ENCODE data around the gene PDS5B.
"Not testable (repeated sequence)": the region's sequence is repeated elsewhere in the genome, so short reads cannot be mapped to it uniquely, and the experiment has no call there.

Gene PDS5B, protein sequence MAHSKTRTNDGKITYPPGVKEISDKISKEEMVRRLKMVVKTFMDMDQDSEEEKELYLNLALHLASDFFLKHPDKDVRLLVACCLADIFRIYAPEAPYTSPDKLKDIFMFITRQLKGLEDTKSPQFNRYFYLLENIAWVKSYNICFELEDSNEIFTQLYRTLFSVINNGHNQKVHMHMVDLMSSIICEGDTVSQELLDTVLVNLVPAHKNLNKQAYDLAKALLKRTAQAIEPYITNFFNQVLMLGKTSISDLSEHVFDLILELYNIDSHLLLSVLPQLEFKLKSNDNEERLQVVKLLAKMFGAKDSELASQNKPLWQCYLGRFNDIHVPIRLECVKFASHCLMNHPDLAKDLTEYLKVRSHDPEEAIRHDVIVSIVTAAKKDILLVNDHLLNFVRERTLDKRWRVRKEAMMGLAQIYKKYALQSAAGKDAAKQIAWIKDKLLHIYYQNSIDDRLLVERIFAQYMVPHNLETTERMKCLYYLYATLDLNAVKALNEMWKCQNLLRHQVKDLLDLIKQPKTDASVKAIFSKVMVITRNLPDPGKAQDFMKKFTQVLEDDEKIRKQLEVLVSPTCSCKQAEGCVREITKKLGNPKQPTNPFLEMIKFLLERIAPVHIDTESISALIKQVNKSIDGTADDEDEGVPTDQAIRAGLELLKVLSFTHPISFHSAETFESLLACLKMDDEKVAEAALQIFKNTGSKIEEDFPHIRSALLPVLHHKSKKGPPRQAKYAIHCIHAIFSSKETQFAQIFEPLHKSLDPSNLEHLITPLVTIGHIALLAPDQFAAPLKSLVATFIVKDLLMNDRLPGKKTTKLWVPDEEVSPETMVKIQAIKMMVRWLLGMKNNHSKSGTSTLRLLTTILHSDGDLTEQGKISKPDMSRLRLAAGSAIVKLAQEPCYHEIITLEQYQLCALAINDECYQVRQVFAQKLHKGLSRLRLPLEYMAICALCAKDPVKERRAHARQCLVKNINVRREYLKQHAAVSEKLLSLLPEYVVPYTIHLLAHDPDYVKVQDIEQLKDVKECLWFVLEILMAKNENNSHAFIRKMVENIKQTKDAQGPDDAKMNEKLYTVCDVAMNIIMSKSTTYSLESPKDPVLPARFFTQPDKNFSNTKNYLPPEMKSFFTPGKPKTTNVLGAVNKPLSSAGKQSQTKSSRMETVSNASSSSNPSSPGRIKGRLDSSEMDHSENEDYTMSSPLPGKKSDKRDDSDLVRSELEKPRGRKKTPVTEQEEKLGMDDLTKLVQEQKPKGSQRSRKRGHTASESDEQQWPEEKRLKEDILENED (N-terminal part only)

DNA sequence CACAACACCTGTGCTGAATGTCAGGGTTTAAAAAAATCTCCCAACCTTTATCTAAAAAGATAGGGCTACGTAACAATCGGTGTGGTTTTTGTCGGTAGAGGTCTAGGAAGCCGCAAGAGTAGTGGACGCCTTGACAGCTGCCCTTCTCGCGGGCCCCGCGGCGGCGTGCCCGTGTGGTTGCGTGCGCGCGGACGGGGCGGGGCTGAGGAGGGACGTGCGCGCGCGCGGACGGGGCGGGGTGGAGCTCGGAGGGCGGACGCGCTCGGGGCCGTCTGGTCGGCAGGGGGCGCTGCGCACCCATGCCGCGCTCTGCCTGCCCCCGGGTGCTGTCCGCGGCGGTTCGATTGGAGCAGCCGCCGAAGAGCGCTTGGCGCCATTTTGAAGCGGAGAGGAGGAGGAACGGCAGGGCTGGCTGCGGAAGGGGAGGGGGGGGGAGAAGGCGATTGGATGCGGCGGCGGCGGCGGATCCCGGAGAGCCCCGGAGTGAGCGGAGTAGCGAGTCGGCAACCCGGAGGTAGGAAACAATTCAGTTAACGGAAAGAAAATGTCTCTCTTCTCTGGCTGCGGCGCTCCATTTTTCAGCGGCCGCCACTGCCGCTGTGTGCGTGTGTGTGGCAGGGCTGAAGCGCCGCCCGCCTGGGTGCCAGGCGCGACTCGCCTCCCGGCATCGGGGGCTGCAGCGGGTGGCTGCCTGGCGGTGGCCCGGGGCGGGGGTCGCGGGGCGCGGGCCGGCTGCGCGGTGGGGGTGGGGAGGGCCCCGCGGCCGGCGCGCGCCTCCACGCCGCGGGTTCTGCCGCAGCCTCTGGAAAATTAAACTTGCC, at the start of gene PDS5B:
TSS of gene PDS5B (plus strand) at position 373 of the 821 bp plus-strand sequence. CDS start 62,321 bp downstream, outside the sequence.
- peak; percentile 99 for DNase-seq

DNA sequence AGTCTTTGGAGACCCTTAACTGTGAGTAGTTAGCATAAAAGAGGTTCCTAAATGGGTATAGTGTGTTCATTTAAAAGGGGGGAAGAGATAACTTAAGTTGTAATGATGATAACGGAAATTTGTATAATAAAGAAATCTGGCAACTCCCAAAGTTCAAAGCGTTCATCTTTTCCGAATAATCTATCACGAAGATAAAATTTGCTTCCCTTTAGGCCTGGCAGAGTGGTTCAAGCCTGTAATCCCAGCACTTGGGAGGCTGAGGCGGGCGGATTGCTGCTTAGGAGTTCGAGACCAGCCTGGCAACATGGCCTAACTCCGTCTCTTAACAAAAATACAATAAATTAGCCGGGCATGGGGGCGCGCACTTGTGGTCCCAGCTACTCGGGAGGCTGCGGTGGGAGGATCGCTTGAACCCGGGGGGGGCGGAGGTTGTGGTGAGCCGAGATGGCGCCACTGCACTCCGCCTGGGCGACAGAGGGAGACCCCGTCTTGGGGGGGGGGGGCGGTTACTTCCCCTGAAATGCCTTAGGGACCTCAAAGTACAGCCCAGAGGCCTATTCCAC, 48.6 kb upstream of the PDS5B start:
- peak; percentile 55 for DNase-seq

DNA sequence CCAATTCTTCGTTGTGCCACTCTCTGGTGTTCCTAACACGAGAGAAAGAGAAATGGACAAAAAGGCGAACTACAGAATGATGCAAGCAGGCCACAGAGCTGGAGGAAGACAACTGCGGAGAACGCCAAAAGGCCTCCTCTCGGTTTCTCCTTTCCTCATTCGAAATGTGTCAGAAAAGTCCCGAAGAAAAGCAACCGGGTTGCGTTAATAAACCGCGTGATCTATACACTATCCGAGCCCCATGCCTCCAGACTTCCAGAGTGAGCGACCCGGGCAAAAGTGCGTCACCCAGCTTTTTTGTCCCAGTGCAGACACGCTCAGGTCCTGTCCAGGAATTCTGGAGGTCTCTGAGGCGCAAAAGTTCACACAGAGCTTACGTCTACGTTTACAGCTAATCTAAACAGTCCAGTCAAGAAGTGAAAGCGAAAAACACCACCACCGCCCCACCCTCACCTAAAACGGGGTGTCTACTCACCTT, 48.1 kb upstream of the PDS5B start:
- DNase-seq: no peak

DNA sequence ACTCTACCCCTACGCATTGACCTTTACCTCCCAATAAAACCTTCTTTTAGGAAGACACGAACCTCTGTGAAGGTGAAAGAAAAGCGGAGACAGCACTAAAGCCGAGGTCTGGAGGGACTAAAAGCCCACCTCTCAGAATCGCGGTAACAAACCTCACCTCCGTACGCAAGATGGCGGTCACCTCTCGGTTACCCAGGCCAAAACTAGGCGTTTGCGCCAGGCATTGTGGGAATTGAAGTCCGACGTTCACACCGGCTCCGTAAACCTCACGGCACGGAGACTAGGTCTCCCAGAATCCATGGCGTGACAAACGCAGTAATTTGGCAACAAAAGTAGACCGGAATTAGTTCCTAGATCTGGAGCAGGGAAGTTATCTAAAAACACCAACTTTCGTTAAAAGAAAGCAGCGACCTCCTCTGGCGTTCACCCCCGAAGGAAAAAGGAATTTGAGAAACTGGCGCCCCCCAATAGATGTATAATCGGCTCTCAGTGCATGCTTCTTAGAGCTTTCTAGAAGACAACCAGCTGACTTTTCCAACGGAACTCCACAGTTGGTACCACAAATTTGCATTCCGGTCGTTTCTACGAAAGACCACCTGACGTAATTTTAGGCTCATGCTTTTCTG, 47.5 kb upstream of the PDS5B start, which contains the start of gene N4BP2L2:
TSS of gene N4BP2L2 (minus strand) at position 175 of the 626 bp plus-strand sequence. CDS start 1,768 bp downstream, outside the sequence.
- DNase-seq: peak; percentile 84

DNA sequence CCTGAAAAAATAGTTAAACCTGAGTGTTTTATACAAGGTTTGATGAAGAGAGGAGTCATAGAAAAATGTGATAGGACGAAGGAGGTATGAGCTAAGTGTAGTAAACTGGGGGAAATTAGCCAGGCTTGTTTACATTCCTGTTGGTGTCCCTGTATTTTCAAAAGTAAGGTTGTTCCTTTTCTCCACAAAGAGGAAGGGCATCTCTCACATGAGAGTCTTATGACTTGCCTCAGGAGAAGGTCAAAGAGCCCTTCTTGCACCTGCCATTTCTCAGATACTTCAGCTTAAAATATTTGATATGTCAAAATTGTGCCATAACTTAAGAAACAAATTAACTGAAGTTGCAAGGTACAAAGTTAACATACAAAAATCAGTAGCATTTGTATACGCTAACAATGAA, 44.0 kb upstream of the PDS5B start:
- no peak for DNase-seq

DNA sequence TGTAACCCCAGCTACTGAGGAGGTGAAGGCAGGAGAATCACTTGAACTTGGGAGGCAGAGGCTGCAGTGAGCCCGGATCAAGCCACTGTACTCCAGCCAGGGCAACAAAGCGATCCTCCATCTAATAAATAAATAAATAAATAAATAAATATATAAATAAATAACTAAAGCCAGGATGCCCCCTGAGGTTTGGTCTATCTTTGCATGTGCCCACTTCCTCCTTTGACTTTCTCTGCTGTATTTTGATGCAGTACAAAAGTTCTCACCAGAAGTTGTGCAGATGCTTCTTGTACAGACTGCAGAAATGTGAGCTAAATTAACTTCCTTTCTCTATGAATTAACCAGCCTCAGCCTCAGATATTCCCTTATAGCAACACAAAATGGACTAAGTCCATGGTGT, 41.2 kb upstream of the PDS5B start:
- no peak for DNase-seq

DNA sequence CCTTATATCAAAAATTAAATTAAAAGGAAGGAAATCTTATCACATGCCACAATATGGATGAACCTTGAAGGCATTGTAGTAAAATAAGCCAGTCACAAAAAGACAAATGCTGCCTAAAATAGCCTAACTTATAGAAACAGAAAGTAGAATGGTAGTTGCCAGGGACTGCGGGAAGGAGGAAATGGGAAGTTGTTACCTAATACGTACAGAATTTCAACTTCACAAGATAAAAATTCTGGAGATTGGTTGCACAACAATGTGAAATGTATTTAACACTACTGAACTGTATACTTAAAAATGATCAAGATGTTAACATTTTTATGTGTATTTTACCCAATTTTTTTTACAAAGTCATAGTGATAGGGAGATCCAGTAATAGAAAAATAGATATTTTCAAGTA, 37.4 kb upstream of the PDS5B start:
- DNase-seq: no peak

DNA sequence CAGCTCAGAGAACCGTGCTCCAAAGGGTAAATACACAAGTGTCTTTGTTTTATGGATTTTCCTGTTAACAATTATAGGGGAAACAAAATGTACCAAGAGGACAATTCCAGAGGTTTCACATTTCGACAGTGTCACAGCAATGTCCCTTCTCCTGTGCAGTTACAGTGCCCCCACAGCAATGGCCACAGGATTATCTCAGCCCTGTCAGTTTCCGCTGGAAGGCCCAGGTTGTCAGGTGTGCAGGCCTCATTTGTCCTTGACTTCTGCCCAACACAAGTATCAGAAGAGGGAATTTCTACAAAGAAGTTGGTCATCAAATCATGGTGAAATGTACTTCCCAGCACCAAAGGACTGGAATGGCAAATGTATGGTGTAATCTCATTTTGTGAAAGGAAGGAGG, 36.5 kb upstream of the PDS5B start:
- no peak for DNase-seq

DNA sequence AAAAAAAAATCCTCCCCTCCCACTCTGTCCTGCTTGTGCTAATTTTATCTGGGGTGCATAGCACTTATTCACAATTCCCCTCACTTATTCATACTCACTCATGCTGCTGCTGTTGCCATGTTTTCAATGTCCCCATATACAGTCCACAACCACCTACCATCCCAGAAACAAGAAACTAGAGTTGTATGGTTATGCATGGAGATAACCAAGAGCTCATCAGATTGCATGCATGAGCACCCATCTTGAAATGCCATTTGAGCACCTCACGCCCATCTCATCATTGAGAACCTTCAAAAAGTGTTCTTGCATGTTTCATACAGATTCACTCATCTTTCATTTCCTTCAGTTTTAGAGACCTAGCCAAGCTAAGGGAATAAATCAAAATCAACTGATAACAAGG, 32.5 kb upstream of the PDS5B start:
- DNase-seq: no peak

DNA sequence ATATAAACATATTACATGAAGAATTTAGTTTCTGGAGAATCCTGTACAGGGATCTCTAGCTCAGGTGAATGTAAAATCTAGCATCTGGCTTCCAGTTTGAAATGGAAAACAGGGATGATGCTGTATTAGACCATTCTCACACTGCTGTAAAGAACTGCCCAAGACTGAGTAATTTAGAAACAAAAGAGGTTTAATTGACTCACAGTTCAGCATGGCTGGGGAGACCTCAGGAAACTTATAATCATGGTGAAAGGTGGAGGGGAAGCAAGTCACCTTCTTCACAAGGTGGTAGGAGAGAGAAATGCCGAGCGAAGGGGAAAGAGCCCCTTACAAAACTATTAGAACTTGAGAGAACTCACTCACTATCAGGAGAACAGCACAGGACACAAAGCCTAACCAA, 30.6 kb upstream of the PDS5B start:
- DNase-seq: no peak

DNA sequence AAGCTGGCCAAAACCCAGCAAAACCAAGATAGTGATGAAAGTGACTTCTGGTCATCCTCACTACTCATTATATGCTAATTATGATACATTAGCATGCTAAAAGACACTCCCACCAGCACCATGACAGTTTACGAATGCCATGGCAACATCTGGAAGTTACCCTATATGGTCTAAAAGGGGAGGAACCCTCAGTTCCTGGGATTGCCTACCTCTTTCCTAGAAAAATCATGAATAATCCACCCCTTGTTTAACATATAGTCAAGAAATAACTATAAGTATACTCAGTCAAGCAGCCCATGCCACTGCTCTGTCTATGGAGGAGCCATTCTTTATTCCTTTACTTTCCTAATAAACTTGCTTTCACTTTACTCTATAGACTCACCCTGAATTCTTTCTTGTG, 25.4 kb upstream of the PDS5B start:
- not testable (repeated sequence) for DNase-seq

DNA sequence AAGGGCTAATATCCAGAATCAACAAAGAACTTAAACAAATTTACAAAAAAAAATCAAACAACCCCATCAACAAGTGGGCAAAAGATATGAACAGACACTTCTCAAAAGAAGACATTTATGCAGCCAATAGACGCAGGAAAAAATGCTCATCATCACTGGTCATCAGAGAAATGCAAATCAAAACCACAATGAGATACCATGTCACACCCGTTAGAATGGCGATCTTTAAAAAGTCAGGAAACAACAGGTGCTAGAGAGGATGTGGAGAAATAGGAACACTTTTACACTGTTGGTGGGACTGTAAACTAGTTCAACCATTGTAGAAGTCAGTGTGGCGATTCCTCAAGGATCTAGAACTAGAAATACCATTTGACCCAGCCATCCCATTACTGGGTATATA, 10.6 kb upstream of the PDS5B start:
- DNase-seq: not testable (repeated sequence)

DNA sequence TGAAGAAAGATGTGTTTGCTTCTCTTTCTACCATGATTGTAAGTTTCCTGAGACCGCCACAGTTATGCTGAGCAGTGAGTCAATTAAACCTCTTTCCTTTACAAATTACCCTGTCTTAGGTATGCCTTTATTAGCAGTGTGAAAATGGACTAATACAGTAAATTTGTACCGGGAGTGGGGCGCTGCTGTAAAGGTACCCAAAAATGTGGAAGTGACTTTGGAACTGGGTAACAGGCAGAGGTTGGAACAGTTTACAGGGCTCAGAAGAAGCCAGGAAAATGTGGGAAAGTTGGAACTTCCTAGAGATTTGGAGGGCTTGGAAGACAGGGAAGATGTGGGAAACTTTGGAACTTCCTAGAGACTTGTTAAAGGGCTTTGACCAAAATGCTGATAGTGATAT, 9.2 kb upstream of the PDS5B start:
- no peak for DNase-seq

DNA sequence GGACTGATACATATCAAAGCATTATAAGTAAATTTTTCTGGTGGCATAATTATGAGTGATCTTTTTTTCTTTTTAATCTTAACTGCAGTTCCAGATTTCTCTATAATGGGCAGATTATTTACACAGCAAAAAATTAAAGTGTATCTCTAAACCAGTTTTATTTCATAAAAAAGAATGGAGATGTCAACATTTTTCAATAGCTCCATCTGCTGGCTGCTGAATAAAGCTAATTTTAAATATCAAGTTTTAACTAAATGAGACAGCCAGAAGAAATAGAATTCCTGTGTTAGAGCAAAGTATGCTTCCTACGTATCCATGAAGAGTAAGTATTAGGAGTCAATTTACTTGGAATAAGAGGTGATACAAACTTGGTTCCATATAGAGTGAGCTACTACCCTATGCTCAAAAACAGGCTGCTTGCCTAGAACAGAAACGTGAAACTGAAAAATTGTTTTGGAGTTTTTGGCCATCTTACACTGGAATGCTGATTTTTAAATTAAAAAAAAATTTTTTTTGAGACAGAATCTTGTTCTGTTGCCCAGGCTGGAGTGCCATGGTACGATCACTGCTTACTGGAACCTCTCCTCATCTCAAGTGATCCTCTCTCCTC, 5.0 kb upstream of the PDS5B start:
- no peak for DNase-seq

DNA sequence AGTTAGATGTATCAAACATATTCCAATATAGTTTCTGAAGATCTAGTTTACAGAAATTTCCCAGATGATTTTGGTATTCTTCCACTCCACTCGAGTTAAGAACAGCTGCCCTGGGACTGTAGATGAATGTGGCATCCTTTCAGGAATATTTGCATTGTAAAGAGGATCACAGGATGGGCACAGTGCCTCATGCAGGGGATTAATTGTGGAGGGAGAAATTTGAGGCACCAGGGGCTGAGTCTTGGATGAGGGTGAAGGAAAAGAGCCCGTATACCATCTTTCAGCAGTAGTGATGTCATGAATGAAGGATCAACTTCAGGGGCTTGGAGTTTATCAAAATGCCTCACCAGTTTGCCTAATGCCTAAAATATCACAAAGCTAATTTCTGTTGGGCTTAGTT, 4.0 kb upstream of the PDS5B start:
- DNase-seq: no peak

DNA sequence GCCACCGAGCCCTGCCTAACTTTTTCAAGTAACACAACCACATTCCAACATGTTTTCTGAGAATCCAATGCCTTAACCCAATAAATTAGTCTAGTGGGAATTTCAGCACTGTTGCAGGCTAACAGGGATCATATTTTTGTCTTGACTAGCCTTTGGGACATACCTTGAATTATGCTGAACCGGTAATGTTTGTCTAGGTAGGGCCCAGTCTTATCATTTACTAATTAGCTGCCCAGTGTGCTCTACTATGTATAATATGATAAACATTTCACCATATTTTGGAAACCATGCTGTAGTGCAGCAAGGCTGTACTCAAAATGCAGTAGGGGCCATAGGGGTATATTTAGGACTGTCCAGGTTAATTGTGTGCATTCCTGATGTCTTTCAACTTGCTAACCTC, 3.3 kb upstream of the PDS5B start:
- no peak for DNase-seq

DNA sequence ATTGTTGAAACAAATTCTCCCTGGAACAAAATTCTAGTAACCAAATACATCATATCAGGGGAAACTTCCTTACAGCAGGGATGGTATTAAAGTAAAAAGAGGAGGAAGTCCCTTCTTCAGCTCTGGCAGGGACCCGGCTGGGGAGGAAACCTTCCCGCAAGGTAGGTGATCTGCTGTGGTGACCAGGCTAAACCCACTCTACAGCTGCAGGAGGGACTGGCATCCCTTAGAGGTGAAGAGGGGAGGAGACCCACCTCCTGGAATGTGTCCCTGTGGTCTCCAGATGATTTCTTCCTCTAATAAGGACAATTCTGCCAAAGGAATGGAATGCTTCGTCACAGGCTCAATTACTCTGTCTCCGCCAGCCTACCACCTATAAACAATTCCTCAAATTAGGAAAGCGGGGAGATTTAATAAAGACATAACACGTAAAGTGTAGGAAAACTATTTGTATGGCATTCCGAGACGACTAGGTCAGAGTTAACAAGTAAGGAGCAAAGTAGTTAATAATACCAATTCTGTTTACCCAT, 637 bp upstream of the PDS5B start:
- DNase-seq: no peak

DNA sequence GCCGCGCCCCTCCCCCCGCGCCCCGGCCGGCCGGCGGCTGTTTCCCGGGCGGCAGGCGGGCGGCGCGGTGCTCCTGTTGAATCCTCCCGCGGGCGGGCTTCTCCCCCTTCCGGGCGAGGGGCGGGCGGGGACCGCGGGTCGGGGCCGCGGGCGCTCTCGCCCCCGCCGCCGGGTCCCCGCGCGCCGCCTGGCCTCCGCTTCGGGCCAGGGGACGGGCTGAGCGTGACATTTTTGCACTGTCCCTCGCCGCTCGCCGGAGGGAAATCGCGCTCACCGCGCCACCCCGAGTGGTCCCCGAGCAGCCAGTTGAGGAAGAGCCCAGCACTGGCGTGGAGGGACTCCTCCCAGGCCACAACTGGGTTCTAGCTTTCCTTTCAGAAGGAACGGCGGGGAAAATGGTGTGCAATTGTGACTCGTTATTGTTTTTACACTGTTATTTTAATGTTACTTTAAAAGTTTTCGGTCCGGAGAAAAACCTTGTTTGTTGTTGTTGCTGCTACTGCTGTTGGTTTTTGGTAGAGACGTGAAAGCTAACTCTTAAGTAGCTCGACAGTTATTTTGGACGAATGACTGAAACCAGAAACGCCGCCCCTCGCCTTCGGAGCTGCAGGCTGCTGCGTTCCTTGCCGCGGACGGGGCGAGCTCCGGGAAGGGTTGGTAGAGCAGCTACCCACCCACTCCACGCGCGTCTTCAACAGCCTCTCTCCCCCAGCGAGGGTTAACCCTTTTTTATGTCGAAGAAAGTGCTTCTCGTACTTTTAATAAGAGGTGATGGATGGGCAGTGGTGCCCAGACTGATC, 959 bp downstream of the PDS5B start:
- DNase-seq: peak; percentile 55

DNA sequence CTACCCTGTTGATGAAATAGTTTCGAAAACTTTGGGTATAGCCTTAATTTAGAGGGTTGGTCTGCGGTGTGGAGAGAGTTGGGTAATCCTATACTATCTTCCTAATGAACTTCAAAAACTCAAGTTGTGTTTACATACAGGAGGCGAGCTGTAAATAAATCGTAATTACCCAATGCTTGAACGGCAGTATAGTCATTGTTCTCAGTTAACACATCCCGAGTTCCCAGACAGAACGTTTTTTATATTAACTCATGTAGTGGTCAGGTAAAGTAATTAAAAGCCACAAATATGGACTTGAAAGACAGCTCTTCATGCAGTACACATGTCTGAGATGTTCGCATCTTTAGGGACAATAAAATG, 1.5 kb downstream of the PDS5B start:
- DNase-seq: no peak

DNA sequence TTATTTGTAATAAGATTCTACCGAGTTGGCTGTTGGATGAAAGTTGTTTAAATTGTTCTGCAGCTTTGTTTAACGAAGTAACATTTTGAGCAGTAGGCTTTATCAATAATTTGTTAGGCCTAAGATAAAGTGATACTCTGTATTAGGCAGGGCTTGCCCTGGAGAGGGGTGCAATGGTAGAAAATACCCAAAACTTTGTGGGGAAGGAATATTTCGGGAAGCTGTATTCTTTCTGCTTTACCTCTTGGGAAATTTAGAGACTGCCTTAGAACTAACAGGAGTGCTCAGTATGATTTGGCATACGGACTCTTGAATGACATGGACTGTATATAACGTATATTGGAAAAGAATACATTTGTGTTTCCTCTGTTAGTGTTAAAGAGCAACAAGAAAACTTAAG, 2.5 kb downstream of the PDS5B start:
- no peak for DNase-seq
